ENCODE measurements around the gene C19orf38.
A peak's percentile ranks its signal among the peaks of the same experiment; 100 is the strongest.

The C19orf38 gene

GRCh38 chr19:10826846-10827245, 21.4 kb upstream of the C19orf38 start:
- H3K4me1 ChIP-seq (ENCODE audit: control insufficient read depth in 1 of 2, insufficient read depth in 1 of 2, low read depth in 1 of 2, low read length in 1 of 2): no peaks in the 10 kb centered on the region
- H3K4me3 ChIP-seq (ENCODE audit: low read depth in 1 of 2, low read length in 1 of 2): no peak overlapping the region
- TF ChIP-seq, protein P1, sequence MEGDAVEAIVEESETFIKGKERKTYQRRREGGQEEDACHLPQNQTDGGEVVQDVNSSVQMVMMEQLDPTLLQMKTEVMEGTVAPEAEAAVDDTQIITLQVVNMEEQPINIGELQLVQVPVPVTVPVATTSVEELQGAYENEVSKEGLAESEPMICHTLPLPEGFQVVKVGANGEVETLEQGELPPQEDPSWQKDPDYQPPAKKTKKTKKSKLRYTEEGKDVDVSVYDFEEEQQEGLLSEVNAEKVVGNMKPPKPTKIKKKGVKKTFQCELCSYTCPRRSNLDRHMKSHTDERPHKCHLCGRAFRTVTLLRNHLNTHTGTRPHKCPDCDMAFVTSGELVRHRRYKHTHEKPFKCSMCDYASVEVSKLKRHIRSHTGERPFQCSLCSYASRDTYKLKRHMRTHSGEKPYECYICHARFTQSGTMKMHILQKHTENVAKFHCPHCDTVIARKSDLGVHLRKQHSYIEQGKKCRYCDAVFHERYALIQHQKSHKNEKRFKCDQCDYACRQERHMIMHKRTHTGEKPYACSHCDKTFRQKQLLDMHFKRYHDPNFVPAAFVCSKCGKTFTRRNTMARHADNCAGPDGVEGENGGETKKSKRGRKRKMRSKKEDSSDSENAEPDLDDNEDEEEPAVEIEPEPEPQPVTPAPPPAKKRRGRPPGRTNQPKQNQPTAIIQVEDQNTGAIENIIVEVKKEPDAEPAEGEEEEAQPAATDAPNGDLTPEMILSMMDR (IDR thresholded peaks at IDR 0.05): no peak
- H3K27ac ChIP-seq: no peak overlapping the region
- no peaks in the 10 kb centered on the region for H3K27me3 ChIP-seq
- H3K9me3 ChIP-seq: no peaks in the 10 kb centered on the region
- H3K36me3 ChIP-seq: peaks cover 98% of the 10 kb centered on the region

DNA sequence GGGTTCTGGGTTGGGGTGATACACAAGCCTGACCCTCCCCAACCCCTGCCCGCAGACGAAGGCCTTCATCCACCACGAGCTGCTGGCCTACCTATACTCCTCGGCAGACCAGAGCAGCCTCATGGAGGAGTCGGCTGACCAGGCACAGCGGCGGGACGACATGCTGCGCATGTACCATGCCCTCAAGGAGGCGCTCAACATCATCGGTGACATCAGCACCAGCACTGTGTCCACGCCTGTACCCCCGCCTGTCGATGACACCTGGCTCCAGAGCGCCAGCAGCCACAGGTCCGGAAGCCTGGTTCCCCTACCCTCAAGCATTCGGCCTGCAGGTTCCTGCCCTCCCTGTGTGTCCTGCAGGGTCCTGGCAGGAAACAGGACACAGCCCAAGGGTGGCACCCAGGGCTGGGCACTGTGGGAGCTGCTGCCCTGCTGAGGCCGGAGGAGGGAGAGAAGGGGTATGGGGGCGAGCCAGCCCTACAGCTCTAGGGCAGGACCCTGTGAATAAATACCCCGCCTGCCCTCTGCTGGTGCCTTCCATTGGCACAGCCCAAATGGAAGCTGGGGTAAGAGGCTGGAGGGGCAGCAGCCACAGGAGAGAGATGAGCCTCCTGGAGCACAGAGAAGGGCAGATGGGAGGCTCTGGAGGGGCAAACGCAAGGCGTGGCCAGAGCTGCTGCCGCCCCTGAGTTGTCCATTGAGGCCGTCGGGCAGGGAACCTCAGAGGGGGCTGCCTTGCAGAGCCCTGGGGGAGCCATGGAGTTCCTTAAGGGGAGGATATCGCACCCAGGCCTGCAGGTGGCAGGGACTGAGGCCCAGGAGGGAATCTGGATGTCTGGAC, 19.0 kb upstream of the C19orf38 start:
- Histone ChIP-seq H3K36me3 (peaks cover 97% of the 10 kb centered on the region), H3K4me1 (ENCODE audit: control insufficient read depth in 1 of 2, insufficient read depth in 1 of 2, low read depth in 1 of 2, low read length in 1 of 2) (no peaks in the 10 kb centered on the region), H3K27ac (no peak overlapping the region), H3K4me3 (ENCODE audit: low read depth in 1 of 2, low read length in 1 of 2) (no peak overlapping the region), H3K27me3 (no peaks in the 10 kb centered on the region), H3K9me3 (no peaks in the 10 kb centered on the region)
- TF ChIP-seq, protein P1 (IDR thresholded peaks at IDR 0.05): no peak

DNA sequence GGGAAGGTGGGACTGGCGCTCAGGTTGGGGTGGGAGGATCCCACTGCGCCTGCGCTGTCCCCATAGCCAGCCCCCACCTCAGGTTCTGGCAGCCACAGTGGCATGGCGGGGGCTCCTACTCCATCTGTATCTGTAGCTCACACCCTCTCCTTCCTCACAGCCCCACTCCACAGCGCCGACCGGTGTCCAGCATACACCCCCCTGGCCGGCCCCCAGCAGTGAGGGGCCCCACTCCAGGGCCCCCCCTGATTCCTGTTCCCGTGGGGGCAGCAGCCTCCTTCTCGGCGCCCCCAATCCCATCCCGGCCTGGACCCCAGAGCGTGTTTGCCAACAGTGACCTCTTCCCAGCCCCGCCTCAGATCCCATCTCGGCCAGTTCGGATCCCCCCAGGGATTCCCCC, 18.2 kb upstream of the C19orf38 start:
- Histone ChIP-seq H3K27me3 (no peaks in the 10 kb centered on the region), H3K4me1 (ENCODE audit: control insufficient read depth in 1 of 2, insufficient read depth in 1 of 2, low read depth in 1 of 2, low read length in 1 of 2) (no peaks in the 10 kb centered on the region), H3K9me3 (no peaks in the 10 kb centered on the region), H3K27ac (no peak overlapping the region), H3K4me3 (ENCODE audit: low read depth in 1 of 2, low read length in 1 of 2) (no peak overlapping the region), H3K36me3 (peaks cover 94% of the 10 kb centered on the region)
- TF ChIP-seq, protein P1 (IDR thresholded peaks at IDR 0.05): no peak

- Histone ChIP-seq H3K4me3 (ENCODE audit: low read depth in 1 of 2, low read length in 1 of 2) (no peak overlapping the region), H3K27me3 (no peaks in the 10 kb centered on the region), H3K9me3 (no peaks in the 10 kb centered on the region), H3K36me3 (peaks cover 94% of the 10 kb centered on the region), H3K27ac (peak overlapping the region; percentile 15), H3K4me1 (ENCODE audit: control insufficient read depth in 1 of 2, insufficient read depth in 1 of 2, low read depth in 1 of 2, low read length in 1 of 2) (peaks cover 0 to 3% of the 10 kb centered on the region in 2 experiments)
- TF ChIP-seq, protein P1 (IDR thresholded peaks at IDR 0.05): no peak
Observed at GRCh38 chr19:10830370-10830769, 17.8 kb upstream of the C19orf38 start.

GRCh38 chr19:10830931-10831779, 17.1 kb upstream of the C19orf38 start:
- H3K27me3 ChIP-seq: no peaks in the 10 kb centered on the region
- peaks cover 0 to 6% of the 10 kb centered on the region in 2 experiments for H3K4me1 ChIP-seq (ENCODE audit: control insufficient read depth in 1 of 2, insufficient read depth in 1 of 2, low read depth in 1 of 2, low read length in 1 of 2)
- no peak overlapping the region for H3K4me3 ChIP-seq (ENCODE audit: low read depth in 1 of 2, low read length in 1 of 2)
- peak overlapping the region; percentile 48 for H3K27ac ChIP-seq
- no peaks in the 10 kb centered on the region for H3K9me3 ChIP-seq
- TF ChIP-seq, protein P1 (IDR thresholded peaks at IDR 0.05): no peak
- H3K36me3 ChIP-seq: peaks cover 87% of the 10 kb centered on the region

Data from neutrophil (primary cell).